CD1c-positive myeloid dendritic cell (primary cell): ENCODE results near the gene TTC34.
"Not testable (repeated sequence)": the region's sequence is repeated elsewhere in the genome, so short reads cannot be mapped to it uniquely, and the experiment has no call there.

Experiments
- DNase-seq: peaks from one replicate; pipeline ENCODE4 v3.0.0-alpha.2; 2016; ENCODE audit errors: extremely low spot score

Gene TTC34

DNA sequence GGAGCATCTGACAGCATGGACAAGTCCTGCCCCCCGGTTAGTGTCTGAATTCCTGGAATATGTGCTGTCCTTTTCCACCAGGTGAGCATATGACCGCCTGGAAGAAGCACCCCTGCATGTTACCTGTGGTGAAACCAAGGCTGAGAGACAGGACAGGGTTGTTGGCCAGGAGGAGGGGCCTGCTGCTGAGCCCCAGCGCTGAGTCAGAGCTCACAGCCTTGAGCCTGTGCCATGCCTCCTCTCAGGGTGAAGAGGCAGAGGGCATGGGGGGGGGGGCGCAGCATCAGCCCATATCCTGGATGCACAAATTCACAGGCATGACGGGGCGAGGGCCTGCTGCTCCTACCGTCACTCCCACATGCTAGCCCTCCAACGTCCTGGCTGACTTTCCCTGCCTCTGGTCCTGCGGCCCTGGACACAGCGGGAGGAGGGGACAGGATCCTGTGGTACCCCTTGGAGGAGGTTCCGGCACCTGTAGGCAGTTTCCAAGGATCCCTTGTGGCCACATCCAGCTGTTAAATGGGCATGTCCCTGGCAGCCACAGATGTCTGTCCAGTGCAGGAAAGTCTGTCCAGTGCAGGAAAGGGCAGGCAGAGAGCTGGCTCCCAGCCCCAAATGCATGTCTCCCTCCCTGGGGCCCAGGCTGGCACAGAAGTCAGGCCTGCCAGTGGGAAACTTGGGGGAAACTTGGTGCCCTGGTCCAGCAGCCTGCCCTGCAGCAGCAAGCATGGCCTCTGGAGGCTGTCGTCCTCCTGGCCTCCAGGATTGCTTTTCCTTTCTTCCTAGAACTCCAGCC lies 23.9 kb downstream of the TTC34 start:
- peak; percentile 2 for DNase-seq

DNA sequence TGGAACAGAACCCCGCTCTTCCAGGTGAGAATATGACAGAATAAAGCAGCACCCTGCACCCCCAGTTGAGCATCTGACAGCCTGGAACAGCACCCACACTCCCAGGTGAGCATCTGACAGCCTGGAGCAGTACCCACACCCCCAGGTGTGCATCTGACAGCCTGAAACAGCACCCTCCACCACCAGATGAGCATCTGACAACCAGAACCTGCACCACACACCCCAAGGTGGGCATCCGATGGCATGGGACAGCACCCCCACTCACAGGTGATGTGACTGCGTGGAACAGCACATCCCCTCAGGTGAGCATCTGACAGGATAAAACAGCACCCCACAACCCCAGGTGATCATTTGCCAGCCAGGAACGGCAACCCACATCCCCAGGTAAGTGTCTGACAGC lies 26.2 kb downstream of the TTC34 start:
- DNase-seq = not testable (repeated sequence)

DNA sequence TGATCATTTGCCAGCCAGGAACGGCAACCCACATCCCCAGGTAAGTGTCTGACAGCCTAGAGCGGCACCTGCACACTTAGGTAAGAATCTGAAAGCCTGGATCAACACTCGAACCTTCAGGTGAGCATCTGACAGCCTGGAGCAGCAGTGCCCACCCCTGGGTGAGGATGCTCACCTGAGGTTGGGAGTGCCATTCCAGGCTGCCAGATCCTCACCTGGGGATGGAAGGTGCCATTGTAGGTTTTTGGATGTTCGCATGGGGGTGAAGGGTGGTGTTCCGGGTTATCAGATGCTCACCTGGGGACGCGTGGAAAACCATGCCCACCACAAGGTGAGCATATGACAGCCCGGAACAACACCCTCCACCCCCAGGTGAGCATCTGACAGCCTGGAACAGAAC lies 33.4 kb downstream of the TTC34 start:
- DNase-seq = not testable (repeated sequence)

DNA sequence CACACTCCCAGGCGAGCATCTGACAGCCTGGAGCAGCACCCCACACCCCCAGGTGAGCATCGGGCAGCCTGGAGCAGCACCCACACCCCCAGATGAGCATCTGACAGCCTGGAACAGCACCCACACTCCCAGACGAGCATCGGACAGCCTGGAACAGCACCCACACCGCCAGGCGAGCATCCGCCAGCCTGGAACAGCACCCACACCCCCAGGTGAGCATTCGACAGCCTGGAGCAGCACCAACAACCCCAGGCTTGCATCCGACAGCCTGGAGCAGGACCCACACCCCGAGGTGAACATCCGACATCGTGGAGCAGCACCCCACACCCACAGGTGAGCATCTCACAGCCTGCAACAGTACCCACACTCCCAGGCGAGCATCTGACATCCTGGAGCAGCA lies 42.1 kb downstream of the TTC34 start:
- DNase-seq = not testable (repeated sequence)

DNA sequence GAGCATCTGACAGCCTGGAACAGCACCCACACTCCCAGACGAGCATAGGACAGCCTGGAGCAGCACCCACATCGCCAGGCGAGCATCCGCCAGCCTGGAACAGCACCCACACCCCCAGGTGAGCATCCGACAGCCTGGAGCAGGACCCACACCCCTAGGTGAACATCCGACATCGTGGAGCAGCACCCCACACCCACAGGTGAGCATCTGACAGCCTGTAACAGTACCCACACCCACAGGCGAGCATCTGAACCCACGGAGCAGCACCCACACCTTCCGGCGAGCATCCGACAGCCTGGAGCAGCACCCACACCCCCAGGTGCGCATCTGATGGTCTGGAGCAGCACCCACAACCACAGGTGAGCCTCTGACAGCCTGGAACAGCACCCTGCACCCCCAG lies 44.0 kb downstream of the TTC34 start:
- DNase-seq = not testable (repeated sequence)

DNA sequence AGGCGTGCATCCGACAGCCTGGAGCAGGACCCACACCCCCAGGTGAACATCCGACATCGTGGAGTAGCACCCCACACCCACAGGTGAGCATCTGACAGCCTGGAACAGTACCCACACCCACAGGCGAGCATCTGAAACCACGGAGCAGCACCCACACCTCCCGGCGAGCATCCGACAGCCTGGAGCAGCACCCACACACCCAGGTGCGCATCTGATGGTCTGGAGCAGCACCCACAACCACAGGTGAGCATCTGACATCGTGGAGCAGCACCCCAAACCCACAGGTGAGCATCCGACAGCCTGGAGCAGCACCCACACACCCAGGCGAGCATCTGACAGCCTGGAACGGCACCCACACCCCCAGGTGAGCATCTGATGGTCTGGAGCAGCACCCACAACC lies 46.1 kb downstream of the TTC34 start:
- DNase-seq = not testable (repeated sequence)

DNA sequence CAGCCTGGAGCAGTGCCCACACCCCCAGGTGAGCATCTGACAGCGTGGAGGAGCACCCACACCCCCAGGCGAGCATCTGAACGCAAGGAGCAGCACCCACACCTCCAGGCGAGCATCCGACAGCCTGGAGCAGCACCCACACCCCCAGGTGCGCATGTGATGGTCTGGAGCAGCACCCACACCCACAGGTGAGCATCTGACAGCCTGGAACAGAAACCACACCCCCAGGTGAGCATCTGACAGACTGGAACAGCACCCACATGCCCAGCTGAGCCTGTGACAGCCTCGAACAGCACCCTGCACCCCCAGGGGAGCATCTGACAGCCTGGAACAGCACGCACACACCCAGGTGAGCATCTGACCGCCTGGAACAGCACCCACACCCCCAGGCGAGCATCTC lies 46.9 kb downstream of the TTC34 start:
- not testable (repeated sequence) for DNase-seq

DNA sequence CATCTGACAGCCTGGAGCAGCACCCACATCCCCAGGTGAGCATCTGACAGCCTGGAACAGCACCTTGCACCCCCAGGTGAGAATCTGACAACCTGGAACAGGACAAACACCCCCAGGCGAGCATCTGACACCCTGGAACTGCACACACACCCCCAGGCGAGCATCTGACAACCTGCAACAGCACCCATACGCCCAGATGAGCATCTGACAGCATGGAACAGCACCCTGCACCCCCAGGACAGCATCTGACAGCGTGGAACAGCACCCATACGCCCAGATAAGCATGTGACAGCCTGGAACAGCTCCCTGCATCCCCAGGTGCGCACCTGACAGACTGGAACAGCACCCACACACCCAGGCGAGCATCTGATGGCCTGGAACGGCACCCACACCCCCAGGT lies 49.0 kb downstream of the TTC34 start:
- not testable (repeated sequence) for DNase-seq

DNA sequence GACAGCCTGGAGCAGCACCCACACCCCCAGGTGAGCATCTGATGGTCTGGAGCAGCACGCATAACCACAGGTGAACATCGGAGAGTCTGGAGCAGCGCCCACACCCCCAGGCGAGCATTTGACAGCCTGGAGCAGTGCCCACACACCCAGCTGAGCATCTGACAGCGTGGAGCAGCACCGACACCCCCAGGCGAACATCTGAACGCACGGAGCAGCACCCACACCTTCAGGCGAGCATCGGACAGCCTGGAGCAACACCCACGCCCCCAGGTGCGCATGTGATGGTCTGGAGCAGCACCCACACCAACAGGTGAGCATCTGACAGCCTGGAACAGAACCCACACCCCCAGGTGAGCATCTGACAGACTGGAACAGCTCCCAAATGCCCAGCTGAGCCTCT lies 49.6 kb downstream of the TTC34 start:
- not testable (repeated sequence) for DNase-seq

DNA sequence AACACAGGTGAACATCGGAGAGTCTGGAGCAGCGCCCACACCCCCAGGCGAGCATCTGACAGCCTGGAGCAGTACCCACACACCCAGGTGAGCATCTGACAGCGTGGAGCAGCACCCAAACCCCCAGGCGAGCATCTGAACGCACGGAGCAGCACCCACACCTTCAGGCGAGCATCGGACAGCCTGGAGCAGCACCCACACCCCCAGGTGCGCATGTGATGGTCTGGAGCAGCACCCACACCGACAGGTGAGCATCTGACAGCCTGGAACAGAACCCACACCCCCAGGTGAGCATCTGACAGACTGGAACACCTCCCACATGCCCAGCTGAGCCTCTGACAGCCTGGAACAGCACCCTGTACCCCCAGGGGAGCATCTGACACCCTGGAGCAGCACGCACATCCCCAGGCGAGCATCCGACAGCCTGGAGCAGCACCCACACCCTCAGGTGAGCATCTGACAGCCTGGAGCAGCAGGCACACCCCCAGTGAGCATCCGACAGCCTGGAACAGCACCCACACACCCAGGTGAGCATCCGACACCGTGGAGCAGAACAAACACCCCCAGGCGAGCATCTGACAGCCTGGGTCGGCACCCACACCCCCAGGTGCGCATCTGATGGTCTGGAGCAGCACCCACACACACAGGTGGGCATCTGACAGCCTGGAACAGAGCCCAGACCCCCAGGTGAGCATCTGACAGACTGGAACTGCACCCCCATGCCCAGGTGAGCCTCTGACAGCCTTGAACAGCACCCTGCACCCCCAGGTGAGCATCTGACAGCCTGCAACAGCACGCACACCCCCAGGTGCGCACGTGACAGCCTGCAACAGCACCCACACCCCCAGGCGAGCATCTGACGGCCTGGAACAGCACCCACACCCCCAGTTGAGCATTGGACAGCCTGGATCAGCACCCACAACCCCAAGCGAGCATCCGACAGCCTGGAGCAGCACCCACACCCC lies 50.4 kb downstream of the TTC34 start:
- DNase-seq = not testable (repeated sequence)

DNA sequence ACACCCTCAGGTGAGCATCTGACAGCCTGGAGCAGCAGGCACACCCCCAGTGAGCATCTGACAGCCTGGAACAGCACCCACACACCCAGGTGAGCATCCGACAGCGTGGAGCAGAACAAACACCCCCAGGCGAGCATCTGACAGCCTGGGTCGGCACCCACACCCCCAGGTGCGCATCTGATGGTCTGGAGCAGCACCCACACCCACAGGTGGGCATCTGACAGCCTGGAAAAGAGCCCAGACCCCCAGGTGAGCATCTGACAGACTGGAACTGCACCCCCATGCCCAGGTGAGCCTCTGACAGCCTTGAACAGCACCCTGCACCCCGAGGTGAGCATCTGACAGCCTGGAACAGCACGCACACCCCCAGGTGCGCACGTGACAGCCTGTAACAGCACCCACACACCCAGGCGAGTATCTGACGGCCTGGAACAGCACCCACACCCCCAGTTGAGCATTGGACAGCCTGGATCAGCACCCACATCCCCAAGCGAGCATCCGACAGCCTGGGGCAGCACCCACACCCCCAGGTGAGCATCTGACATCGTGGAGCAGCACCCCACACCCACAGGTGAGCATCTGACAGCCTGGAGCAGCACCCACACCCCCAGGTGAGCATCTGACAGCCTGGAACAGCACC lies 51.3 kb downstream of the TTC34 start:
- not testable (repeated sequence) for DNase-seq

DNA sequence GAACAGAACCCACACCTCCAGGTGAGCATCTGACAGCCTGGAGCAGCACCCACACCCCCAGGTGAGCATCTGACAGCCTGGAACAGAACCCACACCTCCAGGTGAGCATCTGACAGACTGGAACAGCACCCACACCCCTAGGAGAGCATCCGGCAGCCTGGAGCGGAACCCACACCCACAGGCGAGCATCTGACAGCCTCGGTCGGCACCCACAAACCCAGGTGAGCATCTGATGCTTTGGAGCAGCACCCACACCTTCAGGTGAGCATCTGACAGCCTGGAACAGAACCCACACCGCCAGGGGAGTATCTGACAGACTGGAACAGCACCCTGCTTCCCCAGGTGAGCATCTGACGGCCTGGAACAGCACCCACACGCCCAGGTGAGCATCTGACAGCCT lies 52.9 kb downstream of the TTC34 start:
- not testable (repeated sequence) for DNase-seq

DNA sequence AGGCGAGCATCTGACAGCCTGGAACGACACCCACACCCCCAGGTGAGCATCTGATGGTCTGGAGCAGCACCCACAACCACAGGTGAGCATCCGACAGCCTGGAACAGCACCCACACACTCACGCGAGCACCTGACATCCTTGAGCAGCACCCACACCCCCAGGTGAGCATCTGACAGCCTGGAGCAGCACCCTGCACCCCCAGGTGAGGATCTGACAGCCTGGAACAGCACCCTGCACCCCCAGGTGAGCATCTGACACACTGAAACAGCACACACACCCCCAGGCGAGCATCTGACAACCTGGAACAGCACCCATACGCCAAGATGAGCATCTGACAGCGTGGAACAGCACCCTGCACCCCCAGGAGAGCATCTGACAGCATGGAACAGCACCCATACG lies 106.7 kb downstream of the TTC34 start:
- DNase-seq = not testable (repeated sequence)

DNA sequence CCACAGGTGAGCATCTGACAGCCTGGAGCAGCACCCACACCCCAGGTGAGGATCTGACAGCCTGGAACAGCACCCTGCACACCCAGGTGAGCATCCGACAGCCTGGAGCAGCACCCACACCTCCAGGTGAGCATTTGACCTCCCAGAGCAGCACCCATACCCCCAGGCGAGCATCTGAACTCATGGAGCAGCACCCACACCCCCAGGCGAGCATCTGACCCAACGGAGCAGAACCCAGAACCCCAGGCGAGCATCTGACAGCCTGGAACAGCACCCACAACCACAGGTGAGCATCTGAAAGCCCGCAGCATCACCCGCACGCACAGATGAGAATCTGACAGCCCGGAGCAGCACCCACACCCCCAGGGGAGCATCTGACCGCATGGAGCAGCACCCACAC lies 111.3 kb downstream of the TTC34 start:
- not testable (repeated sequence) for DNase-seq

DNA sequence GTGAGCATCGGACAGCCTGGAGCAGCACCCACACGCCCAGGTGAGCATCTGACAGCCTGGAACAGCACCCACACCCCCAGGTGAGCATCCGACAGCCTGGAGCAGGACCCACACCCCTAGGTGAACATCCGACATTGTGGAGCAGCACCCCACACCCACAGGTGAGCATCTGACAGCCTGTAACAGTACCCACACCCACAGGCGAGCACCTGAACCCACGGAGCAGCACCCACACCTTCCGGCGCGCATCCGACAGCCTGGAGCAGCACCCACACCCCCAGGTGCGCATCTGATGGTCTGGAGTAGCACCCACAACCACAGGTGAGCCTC lies 113.2 kb downstream of the TTC34 start:
- not testable (repeated sequence) for DNase-seq

DNA sequence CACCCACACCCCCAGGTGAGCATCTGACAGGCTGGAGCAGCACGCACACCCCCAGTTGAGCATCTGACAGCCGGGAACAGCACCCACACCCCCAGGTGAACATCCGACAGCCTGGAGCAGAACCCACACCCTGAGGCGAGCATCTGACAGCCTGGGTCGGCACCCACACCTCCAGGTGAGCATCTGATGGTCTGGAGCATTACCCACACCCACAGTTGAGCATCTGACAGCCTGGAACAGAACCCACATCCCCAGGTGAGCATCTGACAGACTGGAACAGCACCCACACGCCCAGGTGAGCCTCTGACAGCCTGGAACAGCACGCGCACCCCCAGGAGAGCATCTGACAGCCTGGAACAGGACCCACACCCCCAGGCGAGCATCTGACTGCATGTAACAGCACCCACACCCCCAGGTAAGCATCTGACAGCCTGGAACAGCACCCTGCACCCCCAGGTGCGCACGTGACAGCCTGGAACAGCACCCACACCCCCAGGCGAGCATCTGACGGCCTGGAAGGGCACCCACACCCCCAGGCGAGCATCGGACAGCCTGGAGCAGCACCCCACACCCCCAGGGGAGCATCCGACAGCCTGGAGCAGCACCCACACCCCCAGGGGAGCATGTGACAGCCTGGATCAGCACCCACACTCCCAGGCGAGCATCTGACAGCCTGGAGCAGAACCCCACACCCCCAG lies 113.7 kb downstream of the TTC34 start:
- not testable (repeated sequence) for DNase-seq

DNA sequence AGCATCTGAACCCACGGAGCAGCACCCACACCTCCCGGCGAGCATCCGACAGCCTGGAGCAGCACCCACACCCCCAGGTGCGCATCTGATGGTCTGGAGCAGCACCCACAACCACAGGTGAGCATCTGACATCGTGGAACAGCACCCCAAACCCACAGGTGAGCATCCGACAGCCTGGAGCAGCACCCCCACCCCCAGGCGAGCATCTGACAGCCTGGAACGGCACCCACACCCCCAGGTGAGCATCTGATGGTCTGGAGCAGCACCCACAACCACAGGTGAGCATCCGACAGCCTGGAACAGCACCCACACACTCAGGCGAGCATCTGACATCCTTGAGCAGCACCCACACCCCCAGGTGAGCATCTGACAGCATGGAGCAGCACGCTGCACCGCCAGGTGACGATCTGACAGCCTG lies 114.3 kb downstream of the TTC34 start:
- not testable (repeated sequence) for DNase-seq

DNA sequence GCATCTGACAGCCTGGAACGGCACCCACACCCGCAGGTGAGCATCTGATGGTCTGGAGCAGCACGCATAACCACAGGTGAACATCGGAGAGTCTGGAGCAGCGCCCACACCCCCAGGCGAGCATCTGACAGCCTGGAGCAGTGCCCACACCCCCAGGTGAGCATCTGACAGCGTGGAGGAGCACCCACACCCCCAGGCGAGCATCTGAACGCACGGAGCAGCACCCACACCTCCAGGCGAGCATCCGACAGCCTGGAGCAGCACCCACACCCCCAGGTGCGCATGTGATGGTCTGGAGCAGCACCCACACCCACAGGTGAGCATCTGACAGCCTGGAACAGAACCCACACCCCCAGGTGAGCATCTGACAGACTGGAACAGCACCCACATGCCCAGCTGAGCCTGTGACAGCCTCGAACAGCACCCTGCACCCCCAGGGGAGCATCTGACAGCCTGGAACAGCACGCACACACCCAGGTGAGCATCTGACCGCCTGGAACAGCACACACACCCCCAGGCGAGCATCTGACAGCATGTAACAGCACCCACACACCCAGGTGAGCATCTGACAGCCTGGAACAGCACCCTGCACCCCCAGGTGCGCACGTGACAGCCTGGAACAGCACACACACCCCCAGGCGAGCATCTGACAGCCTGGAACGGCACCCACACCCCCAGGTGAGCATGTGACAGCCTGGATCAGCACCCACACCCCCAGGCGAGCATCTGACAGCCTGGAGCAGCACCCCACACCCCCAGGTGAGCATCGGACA lies 115.2 kb downstream of the TTC34 start:
- not testable (repeated sequence) for DNase-seq

DNA sequence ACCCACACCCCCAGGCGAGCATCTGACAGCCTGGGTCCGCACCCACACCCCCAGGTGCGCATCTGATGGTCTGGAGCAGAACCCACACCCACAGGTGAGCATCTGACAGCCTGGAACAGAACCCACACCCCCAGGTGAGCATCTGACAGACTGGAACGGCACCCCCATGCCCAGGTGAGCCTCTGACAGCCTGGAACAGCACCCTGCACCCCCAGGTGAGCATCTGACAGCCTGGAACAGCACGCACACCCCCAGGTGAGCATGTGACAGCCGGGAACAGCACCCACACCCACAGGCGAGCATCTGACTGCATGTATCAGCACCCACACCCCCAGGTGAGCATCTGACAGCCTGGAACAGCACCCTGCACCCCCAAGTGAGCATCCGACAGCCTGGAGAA lies 115.8 kb downstream of the TTC34 start:
- DNase-seq = not testable (repeated sequence)

DNA sequence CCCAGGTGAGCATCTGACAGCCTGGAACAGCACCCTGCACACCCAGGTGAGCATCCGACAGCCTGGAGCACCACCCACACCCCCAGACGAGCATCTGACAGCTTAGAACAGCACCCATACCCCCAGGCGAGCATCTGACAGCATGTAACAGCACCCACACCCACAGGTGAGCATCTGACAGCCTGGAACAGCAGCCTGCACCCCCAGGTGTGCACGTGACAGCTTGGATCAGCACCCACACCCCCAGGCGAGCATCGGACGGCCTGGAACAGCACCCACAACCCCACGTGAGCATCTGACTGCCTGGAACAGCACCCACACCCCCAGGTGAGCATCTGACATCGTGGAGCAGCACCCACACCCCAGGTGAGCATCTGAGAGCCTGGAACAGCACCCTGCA lies 116.6 kb downstream of the TTC34 start:
- not testable (repeated sequence) for DNase-seq

DNA sequence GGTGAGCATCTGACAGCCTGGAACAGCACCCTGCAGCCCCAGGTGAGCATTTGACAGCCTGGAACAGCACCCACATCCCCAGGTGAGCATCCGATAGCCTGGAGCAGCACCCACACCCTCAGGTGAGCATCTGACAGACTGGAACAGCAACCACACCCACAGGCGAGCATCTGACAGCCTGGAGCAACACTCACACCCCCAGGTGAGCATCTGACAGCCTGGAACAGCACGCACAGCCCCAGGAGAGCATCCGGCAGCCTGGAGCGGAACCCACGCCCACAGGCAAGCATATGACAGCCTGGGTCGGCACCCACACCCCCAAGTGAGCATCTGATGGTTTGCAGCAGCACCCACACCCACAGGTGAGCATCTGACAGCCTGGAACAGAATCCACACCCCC lies 117.5 kb downstream of the TTC34 start:
- peak; percentile 1 for DNase-seq
